Measurements from ENCODE around the gene GALNT9.
A peak's percentile ranks its signal among the peaks of the same experiment; 100 is the strongest.
"Not testable (repeated sequence)": the region's sequence is repeated elsewhere in the genome, so short reads cannot be mapped to it uniquely, and the experiment has no call there.

Gene GALNT9

GRCh38 chr12:132155771-132156572, 173.4 kb downstream of the GALNT9 start:
- DNase-seq (ENCODE audit: low read depth), result no peak

GRCh38 chr12:132154941-132155770, 174.2 kb downstream of the GALNT9 start:
- no peak for DNase-seq (ENCODE audit: low read depth)

GRCh38 chr12:132154341-132154761, 175.0 kb downstream of the GALNT9 start:
- no peak for DNase-seq (ENCODE audit: low read depth)

GRCh38 chr12:132153501-132154340, 175.7 kb downstream of the GALNT9 start:
- peak; percentile 52 for DNase-seq (ENCODE audit: low read depth)

- DNase-seq (ENCODE audit: low read depth), result no peak
Measured at GRCh38 chr12:132152953-132153352, 176.4 kb downstream of the GALNT9 start.

- no peak for DNase-seq (ENCODE audit: low read depth)
Measured at GRCh38 chr12:132152411-132152821, 177.0 kb downstream of the GALNT9 start.

- no peak for DNase-seq (ENCODE audit: low read depth)
Measured at GRCh38 chr12:132151766-132152410, 177.5 kb downstream of the GALNT9 start.

- DNase-seq (ENCODE audit: low read depth), result no peak
Measured at GRCh38 chr12:132151145-132151765, 178.1 kb downstream of the GALNT9 start.

GRCh38 chr12:132150780-132151144, 178.6 kb downstream of the GALNT9 start:
- DNase-seq (ENCODE audit: low read depth), result no peak

- not testable (repeated sequence) for DNase-seq (ENCODE audit: low read depth)
Measured at GRCh38 chr12:132149526-132149925, 179.9 kb downstream of the GALNT9 start.

- DNase-seq (ENCODE audit: low read depth), result no peak
Measured at GRCh38 chr12:132148368-132149045, 180.9 kb downstream of the GALNT9 start.

- DNase-seq (ENCODE audit: low read depth), result no peak
Measured at GRCh38 chr12:132147423-132148367, 181.7 kb downstream of the GALNT9 start.

GRCh38 chr12:132146772-132147422, 182.5 kb downstream of the GALNT9 start:
- no peak for DNase-seq (ENCODE audit: low read depth)
